GOT3 (cell line): ENCODE data around the gene KIFAP3.
"Not testable (repeated sequence)": the region's sequence is repeated elsewhere in the genome, so short reads cannot be mapped to it uniquely, and the experiment has no call there.

Experiments
- DNase-seq: peaks from one replicate; lab custom pipeline; 2025; ENCODE audit warnings: mixed read lengths; lab: John Stamatoyannopoulos, UW

KIFAP3 gene

DNA sequence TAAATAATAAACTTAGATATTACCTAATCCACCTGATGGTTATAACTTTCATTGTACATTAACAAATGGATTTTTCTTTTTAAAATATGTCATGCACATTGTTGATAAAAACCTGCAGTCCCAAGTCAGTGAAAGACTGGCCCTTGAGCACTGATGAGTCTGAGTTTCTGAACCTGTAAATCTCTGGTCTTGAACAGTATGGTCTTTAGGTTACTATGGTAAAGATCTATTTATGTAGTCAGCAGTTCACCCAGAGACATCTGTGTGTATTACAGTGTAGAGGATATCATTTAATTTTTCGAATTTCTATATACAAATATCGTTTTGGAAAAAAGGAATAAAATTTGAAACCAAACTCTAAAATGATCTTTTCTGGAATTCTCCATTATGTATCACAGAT lies 150.4 kb downstream of the KIFAP3 start:
- no peak for DNase-seq

DNA sequence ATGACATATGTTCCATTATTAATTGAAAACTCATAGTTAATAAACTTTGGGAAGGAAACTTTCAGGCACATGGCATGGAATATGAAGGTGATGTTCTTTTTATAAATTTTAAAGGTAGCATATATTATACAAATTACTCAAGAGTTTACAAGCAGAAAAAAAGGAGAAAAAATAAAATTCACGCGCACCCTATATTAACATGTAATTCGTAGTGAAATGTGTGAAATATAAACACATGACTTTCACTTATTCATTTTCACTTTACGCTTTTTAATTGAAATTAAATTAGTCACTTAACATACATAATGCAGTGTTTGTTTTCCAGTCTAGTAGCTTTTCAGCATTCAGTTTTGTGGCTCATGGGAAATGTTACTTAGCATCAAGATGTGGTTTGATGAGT lies 153.4 kb downstream of the KIFAP3 start:
- no peak for DNase-seq

DNA sequence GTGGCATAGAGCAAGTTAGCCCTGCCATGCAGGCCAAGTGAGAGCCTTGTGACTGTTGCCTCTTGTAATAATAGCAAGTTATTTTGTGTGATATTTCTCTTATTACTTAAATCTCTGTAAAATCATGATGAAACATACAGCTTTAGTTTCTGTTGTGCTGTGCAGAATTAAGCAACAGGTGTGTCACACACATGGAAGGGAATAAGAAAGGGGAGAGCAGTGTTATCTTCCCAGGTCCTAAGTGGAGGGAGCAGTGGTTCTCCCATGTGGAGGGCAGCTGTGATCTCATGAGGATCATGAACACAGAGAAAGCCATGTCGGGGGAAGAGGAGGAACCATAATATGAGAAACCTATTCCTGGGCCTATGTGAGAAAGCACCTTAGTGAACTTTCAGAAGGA lies 155.6 kb downstream of the KIFAP3 start:
- no peak for DNase-seq

DNA sequence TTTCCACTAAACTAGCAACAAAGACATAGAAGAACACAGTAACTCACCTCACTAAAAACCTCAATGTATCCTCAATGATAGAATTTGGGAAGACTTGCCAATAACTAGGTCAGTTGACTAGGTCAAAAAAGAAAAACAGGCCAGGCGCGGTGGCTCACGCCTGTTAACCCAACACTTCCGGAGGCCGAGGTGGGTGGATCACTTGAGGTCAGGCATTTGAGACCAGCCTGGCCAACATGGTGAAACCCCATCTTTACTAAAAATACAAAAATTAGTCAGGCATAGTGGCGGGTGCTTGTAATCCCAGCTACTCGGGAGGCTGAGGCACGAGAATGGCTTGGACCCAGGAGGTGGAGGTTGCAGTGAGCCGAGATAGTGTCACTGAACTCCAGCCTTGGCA lies 156.3 kb downstream of the KIFAP3 start:
- not testable (repeated sequence) for DNase-seq

DNA sequence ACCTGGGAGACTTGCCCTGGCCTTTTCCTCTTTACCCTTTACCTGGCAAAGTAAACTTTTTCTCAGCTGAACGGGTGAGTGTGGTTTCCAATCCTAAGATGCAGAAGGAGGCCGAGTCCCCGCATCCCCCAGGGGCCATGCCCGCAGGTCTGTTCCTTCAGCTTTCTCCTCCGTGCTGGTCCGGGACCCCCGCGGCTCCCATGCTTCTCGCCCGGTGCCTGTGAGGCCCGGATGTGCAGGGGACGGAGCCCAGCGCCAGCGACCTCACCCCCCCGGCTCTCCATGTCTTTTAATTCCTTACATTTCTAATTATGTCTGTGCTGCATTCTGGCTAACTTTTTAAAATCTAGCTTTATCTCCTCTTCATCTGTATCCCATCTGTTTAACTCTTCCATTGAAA lies 159.3 kb downstream of the KIFAP3 start:
- no peak for DNase-seq

DNA sequence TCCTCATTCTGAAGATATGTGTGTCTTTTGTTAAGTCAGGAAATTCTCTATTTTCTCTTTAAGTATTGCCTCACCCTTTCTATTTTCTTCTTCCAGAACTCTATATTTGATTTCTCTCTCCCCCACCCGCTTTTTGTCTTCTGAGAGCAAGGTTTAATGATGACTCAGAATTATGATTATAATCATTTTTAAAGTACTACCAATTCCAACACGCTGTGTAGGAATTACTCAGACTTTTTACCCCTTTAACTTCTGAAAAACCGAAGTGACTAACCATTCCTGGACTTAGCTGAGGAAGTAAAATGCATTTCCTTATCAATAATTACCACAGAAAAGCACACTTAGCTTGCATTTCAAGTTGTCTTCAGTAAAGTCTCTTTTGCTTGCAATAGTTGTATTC lies 160.0 kb downstream of the KIFAP3 start:
- DNase-seq = no peak

DNA sequence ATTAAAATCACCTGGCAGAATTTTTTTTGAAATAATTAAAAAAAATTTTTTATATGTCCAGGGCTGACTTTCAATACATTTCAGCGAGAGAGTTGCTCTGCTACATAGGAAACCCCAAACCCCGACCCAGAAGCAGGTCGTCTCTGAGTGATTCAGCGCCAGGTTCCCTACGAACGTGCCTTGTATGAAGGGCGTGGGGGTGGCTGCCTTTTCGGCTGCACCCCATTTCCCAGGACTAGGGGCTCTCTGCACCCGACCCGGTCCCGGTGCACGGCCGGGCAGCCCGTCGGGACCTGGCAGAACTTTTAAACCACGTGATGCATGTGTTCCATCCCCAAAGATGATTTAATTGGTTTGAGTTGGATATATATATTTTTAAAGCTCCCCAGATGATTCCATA lies 165.0 kb downstream of the KIFAP3 start:
- DNase-seq = no peak

DNA sequence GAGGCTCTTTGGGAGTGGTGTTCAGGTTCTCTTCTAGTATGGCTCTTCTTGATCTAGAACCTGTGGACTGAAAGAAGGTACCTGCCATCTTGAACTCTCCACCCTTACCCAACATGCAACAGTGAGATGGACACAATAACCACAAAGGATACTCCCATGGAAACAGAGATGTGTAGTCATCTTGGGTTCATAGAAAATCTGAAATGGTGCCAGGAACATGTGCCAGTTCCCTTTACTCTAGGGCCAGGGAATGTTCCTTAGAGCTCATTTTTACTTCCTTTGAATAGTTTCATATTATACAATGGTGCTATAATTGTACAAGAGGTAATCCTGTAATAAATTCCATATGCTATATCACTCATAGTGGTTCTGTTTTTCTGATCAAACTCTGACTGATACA lies 167.6 kb downstream of the KIFAP3 start:
- no peak for DNase-seq

DNA sequence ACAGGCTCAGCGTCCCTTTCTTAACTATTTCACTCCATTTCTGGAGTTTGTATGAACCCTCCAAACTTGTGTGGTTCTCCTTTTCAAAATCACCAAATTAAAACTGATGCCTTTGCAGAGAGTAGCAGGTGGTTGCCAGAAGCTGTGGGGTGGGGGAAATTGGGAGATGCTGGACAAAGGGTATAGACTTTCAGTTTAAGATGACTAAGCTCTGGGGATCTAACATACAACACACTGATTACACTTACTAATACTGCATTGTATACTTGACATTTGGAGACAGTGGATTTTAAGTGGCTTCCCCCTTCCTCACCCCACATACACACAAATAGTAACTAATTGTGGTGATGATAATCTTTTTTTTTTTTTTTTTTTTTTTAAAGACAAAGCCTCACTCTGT lies 169.7 kb downstream of the KIFAP3 start:
- DNase-seq = no peak

DNA sequence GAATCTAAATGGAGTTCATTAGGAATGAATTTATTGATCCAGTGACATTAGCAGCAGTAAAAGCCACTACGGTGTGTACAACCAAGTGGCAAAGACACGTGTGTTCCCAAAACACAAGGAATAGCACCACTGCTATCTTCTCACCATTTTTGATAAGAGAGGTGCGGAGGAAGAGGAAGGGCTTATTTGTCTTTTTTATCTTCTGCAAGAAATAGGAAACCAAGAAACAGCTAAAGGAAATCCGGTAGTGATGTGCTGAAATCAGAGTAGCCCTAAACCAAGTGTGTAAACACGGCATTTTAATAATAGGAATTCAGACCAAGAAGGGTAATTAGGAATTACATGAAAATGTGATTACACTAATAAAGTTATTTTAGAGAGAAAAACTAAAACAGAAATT lies 171.7 kb downstream of the KIFAP3 start:
- no peak for DNase-seq

DNA sequence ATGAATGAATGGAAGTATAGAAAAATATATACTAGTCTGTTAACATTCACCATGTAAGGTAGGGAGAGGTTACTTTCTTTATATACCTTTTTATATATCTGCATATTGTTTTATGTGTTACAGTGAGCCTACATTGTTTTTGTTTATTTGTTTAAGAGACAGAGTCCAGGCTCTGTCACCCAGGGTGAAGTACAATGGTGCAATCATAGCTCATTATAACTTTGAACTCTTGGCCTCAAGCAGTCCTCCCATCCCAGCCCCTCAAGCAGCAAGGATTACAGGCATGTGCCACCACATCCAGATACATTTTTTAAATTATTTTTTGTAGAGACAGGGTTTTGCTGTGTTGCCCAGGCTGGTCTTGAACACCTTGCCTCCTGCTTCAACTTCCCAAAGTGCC lies 173.4 kb downstream of the KIFAP3 start:
- DNase-seq = no peak

DNA sequence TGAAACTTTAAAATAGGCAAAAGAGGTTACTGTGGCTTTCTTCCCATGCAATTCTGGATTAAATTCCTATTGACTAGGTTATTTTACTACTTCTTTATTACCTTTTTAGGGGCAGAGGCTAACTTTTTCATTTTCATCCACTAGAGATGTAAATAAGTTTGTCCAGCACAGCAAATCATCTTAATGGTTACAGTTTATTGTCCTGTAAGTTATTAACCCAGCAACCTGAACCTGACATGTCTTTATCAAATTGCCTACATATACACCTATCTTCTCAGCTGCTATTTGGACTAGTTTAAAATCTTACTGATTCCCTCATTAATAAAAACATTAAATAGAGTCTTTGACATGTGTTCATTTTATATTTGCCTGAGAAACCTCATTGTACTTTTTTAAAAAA lies 173.9 kb downstream of the KIFAP3 start:
- no peak for DNase-seq

DNA sequence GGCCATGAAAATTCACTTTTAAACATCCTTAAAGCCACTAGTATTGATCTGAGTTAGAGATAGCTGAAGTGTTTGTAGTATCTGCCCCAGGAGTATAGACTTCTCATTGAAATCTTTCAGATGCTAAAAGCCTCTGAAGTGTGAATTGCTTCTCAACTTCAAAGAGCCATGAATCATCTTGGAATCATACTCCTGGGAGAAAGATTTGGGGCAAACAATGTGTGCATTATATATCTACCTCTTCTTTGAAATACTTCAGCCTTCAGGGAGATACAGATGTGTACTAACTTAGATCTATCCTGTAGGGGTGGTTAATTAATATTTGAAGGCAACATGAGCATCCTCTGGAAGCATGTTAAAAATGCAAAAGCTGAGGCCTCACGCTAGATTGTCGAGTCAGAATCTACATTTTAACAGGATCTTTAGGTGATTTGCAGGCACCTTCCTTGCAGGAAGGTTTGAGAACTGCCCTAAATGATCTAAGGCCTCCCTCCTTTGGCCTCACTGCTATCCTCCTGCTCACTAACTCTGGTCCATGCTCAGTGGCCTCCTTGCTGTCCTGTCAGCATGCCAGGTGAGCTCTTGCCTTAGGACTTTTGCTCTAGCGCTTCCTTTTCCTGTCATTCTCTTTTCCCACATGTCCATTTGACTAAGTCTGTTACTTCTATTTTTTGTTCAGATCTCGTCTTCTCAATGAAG lies 174.8 kb downstream of the KIFAP3 start:
- no peak for DNase-seq

DNA sequence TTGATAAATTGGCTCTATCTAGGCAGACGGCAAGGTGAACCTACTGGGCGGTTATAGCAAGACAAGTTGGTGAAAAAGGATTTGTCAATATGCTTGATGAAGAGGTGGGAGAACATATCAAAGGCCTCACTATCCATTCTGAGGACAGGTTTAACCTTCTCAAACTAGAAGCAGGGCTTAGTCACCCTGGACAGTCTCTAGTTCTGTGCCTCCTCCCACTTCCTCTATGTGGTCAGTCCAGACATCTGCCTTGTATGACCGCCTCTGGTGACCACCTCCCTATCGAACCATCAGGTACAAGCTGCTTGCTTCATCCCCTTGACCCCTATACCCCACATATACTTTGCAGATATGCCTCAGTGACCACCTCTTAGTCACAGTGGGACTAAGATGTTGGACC lies 178.5 kb downstream of the KIFAP3 start:
- DNase-seq = no peak

DNA sequence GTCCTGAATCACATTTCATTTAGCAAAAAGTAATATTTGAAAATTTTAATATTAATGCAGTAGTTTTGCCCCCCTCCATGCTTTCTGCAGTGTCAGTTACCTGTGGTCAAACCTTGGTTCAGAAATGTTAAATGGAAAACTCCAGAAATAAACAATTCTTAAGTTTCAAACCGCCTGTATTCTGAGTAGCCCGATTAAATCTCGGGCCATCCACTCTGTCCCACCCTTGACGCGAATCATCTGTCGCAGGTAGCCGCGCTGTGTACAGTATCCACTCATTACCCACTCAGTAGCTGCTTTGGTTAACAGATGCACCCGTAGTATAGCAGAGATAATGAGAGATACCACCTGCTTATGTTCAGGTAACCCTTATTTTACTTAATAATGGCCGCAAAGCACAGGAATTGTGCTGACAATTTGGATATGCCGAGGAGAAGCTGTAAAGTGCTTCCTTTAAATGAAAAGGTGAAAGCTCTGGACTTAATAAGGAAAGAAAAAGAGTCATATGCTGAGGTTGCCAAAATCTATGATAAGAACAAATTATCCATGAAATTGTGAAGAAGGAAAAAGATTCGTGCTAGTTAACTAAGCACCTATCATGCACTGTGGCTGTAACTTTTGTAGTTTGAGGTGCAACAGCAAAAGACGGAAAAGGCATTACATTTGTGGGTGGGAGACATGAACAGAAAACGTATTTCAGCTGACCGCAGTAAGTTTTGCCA lies 179.9 kb downstream of the KIFAP3 start:
- DNase-seq = no peak

DNA sequence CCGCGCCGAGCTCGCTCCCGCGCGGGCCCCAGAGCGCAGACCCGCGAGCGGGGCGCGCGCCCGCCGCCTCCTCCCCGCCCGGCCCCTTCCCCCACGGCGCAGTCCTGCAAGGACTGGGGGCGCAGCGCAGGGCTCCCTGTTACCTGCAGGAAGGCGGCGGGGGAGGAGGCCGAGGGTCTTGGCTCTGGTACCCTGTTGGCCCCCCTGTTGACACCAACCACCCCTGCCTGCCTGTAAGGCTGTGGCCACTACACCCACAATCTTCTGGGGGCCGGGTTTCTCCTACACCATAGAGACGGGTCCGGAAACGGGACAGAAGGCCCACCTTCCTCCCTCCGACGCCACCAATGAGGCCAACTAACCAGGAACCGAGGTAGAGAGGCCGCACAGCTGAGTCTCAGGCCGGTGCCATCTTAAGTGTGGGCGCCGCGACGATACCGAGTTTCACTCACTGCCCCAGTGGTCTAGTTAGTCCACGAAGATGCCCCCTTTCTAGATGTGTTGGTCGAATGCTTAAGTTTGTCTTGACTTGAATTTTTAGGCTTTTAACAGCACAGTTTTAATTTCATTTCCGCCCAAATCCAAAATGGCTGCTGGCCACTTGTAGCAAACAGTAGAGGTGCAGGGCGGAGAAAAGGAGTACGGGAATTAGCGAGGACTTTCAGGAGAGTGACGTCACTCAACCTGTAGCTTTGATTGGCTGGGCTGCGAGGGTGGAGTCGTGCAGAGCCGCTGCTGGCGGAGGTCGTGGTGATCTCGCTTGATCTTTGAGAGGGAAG lies 180.7 kb downstream of the KIFAP3 start, which contains the start of gene SCYL3:
Gene SCYL3, minus strand, starts transcription at position 252 of the 779 bp plus-strand sequence. CDS start 5,056 bp downstream, outside the sequence.
- DNase-seq = peak; percentile 99

DNA sequence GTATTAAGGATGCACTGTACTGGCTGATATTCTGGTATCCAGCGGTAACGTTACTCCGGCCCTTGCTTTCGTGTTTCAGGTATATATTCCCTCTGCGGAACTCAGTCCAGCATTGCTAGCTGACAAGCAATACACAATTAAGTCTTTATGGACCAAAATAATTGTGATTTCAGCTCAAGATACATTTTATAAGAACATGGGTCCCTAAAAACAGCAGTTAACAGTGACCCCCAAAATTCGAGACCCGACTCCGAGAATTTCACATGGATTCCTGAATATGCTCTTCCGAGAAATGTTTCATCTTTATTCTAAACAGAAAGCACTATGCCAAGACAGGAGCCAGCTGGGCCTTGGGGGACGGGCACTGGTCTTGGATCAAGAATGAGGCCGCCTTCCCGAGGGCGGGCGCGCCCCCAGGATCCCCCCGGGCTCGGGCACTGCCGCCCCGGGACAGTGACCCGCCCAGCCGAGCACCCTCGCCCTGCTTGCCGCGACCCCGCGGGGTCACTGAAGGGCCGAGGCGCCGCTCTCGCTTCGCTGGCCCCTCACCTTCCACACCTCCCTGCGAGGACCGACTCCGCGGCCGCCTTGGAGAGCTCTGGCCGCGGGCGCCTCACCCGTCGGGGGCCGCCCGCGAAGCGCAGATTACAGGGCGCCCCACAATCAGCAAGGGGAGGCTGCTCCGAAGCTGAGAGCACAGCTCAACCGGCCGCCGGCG lies 181.4 kb downstream of the KIFAP3 start:
- DNase-seq = no peak

DNA sequence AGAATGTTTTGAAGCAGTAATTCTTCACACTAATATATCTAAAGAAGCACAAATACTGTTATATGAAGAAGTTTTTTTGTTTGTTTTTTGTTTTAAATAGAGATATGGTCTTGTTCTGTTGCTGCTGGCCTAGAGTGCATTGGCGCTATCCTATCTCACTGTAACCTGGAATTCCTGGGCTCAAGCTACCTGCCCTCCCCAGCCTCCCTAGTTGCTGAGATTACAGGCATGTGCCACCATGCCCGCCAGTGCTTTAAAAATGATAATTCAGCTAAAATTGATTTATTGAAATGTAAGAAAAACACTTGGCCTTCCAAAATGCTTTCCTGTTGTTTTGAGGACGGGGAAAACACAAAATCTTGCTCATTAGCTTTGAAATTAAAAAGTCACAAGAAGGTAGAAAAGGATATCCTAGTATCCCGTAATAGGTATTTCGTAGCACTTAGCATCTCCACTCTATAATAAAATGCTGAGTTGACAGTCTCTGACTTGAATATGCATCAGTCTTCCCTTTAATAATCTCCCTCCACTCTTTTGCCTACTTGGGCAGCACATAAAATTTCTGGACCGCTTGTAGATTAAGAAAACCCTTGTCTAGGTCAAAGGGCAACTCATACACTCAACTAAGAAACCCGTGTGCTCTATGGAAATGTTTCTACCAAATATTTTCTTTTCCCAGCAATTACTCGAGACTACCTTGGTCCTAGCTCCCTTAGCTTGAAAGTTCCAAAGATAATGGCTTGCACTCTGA lies 182.1 kb downstream of the KIFAP3 start:
- no peak for DNase-seq

DNA sequence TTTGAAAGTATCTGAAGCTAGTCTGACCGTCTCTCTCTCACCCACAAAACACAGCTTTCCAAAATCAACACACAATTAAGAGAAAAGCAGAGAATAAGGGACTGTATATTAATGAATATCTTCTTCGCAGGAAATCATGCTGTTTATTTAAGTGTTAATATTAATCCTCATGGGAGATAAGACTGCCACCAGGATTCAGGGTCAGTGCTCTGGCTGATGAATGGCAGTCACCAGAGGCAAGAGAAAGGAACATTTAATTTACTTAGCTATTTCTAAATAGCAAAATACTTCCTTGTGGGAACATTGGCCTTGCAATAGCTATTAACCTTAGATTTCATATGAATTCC lies 183.0 kb downstream of the KIFAP3 start:
- no peak for DNase-seq

DNA sequence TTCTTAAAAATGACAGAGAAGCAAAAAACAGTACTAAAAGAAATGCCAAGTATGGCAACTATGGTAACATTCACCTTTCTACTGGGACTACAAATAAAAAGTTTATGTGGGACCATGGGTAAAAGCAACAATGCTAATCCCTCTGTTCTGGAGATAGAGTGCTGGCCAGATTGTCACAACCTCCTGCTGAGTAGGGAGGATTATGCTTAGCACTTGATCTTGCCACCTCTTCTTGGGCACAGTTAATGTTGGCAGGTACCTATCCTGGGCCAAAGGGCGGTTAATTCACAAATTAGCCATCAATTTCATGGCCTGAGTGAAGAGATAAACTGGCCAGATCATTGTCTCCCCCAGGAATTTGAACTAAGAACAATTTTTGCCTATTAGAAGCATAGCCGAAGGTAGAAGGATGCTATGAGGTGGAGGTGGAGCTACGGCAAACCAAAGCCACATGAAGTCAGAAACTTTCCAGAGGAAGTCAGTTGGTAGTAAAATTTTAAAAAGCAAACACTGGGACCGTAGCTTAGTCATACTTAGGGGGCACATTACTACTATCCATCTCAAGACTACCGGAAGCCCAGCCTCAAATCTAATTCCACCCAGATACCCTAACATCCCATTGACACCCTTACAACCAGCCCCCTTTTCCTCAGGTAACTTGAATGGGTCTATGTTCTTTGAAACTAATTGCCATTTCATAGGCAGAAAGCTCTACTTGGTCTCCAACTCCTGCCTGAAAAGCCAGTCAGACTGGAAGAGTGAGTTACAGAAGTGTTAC lies 183.5 kb downstream of the KIFAP3 start:
- DNase-seq = no peak

DNA sequence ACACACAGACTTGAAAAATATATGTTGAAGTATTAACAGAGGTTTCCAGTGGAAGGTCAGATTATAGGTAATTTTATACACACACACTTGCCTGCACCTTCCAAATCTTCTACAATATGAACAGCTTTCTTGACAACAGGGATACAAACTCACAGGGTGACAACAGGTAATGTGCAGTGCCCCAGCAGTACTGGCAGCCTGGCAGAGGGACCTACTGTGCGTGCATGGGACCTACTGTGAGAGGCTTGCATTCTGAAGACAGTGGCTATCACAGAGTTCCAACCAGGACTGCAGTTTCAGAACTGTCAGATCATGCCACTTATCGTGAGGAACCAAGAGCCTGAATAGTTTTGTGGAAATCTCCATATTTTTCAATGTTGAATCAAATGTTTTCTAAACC lies 184.6 kb downstream of the KIFAP3 start:
- DNase-seq = no peak
